ENCODE results near the gene SLC9A8.

Gene SLC9A8

DNA sequence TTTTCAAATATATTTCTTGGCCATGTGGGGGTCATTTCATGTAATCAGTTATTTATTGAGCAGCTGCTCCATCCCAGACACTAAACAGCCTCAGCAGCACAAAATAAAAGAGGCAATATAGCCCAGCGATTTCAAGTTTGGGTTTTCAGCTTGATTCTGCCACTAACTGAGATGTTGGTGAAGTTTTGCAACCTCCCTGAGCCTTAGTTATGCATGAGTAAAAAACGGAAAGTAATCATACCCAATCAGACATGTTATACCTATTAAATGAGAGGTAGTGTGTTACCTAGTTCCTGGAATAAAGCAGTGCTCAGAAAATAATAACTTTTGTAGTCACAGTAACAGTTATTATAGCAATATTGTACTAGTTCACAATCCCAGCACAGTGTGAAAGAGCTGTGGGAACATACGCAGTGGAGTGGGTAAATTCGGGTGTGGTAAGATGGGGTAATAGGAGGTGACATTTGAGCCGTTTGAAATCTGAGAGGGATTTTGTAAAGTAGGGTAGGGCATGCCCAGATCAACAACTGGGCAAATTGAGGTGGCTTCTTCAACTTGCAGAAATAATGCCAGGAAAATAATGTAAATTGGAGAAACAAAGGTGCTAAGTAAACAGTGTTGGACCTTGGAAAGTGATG lies 1.5 kb downstream of the SLC9A8 start:
- DNase-seq, result no peak

DNA sequence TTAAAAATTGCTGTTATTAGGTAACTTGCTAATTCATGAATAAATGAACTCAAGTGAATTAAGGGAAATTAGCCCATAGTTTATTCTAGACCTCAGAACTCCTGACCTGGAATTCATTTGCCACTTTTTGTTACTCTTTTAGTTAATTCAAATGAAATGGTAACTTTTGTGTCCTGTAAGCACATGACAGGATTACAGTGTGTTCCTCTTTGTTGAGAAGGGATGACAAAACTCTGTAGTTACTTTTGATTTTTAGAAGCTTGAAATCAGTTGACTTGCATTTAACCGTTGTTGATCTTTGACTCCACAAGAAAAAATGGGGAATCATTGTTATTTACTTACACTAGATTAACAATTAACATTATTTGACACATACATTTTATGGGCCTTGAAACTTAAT lies 6.2 kb downstream of the SLC9A8 start:
- no peak for DNase-seq

DNA sequence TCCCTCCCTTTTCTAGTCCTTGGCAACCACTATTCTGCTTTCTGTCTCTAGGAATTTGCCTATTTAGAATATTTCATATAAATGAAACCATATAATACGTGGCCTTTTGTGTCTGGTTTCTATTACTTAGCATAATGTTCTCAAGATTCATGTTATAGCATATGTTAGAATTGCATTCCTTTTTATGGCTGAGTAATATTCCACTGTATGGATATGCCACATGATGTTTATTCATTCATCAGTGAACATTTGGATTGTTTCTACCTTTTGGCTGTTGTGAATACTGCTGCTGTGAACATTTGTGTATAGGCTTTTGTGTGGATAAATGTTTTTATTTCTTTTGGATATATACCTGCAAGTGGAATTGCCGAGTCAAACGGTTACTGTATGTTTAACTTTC lies 7.1 kb downstream of the SLC9A8 start:
- DNase-seq, result no peak

DNA sequence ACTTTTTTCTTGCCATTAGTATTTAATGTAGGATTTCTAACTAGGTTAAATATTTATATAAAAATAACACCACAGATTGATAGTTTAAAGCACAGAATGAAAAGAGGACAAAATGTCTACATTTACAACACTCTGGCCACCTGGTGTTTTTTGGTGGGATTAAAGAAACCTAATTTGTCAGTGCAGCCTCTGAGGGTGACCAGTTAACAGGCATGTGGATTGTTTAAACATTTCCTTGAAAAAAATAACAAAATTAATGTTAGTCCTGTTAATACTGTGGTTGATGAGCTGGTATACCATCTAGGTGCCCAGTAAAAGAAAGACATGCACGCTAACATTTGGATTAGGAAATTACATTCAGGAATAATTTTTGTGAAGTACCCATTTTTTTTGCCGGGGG lies 8.8 kb downstream of the SLC9A8 start:
- DNase-seq, result no peak

DNA sequence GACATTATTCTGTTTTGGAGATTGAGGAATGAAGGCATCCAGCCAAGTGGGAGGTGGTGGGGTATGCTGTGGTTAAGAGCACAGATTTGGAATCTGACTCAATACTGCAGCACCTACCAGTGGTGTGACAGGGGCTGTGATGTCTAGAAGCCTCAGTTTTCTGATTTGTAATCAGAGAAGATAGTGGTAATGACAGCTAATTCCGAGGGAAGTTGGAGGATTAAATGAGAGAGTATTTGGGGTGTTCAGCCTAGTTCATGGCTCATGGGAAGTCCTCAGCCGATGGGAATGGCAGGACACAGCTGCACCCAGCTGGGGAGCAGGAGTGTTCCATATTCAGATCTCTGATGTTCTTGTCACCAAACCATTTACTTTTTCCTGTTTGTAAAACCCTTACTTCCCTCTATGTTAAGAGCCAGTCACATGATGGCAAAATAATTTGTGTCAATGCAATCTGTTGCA lies 9.3 kb downstream of the SLC9A8 start:
- DNase-seq, result no peak

DNA sequence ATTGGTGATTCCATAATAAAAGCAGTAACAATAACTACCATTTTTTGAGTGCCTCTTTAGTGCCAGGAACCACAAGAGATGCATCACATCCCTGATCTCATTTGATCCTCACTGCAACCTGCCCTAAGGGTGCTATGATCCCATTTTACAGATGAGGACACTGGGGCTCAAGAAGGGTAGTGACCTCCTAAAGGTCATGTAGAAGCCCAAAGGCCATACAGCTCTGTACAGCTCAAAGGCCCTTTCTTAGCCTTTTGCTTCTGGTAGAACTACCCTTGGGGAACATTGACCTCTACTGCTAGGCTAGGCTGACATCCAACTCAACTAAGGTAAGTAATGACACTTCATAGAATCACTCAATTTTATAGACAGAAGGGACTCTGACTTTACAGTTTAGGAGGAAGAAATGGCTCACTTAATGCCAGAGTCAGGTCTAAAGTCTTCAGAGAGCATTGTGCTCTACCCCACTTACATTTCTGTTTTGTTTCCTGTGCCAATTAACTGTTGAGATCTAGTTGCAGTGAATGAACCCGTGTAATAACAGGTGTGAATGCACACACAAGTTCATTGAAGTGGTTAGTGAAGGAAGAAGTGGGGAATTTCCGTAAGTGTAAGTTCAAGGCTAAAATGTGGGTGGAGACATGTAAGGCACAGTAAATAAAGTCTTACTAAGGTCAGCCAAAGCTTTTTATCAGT lies 10.7 kb downstream of the SLC9A8 start:
- DNase-seq, result peak; percentile 74

DNA sequence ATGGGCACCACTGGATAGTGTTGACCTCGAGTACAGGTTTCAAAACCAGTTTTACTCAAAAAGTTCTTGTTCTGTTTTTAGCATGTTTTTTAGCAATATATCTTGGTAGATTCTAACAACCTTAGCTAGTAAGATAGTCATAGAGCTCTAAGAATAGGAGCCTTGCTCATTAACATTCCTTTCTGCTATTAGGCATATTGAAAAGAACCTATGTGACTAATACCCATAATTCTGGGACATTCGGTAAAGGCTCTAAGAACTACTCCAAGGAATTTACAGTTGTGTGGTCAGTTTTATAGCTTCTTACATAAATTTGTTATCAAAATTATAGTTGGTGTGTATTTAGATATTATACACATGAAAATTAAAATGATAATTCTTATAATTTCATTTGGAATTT lies 11.6 kb downstream of the SLC9A8 start:
- DNase-seq, result no peak

DNA sequence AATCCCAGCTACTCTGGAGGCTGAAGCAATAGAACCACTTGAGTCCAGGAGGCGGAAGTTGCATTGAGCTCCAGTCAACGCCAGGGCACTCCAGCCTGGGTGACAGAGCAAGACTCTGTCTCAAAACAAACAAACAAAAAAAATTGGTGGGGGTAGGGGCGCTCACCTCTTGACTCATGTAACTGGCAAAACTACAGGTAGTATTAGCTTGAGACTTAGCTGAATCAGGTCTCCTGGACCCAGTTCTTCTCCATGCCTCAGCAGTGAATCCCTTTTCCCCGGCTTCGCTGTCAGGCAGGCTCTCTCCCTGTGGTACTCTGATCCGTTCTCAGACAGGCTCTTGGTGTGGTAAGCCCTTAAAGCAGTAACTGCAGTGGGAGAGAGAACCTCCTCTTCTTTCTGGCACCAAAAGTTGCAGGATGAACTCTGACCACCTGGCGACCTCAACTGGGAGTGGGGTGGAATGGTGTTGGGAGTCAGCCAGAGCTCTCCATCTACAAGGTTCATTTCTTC lies 12.9 kb downstream of the SLC9A8 start:
- DNase-seq, result no peak

DNA sequence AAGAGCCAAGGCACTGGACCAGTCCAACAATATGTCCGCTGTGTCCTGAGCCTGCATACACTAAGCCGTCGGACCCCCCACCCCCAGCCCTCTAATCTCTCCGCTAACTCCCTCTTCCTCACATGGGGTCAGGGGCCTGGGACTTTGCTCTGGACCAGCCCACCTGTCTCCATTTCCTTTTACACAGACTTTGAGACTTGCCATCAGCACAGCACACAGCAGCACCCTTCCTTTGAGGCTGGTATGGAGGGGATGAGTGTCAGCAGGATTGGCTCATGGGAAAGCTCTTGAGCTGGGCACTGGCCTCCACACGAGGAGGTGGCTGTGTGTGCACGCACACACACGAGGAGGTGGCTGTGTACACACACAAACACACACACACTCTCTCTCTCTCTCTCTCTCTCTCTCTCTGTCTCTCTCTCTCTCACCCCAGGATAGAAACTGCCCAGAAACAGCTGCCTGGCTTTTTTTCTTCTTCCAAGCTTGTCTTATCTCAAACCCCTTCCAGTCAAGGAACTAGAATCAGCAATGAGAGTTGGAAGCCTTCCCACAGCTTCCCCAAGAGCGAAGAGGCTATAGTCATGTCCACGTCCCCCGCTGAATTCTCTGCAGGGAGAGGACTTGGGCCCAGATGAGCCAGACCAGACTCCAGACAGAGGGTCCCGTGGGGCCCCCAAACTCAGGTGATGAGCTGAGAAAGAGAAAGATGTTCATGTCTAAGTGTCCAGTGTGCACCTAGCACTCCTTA lies 18.6 kb downstream of the SLC9A8 start:
- DNase-seq, result no peak

DNA sequence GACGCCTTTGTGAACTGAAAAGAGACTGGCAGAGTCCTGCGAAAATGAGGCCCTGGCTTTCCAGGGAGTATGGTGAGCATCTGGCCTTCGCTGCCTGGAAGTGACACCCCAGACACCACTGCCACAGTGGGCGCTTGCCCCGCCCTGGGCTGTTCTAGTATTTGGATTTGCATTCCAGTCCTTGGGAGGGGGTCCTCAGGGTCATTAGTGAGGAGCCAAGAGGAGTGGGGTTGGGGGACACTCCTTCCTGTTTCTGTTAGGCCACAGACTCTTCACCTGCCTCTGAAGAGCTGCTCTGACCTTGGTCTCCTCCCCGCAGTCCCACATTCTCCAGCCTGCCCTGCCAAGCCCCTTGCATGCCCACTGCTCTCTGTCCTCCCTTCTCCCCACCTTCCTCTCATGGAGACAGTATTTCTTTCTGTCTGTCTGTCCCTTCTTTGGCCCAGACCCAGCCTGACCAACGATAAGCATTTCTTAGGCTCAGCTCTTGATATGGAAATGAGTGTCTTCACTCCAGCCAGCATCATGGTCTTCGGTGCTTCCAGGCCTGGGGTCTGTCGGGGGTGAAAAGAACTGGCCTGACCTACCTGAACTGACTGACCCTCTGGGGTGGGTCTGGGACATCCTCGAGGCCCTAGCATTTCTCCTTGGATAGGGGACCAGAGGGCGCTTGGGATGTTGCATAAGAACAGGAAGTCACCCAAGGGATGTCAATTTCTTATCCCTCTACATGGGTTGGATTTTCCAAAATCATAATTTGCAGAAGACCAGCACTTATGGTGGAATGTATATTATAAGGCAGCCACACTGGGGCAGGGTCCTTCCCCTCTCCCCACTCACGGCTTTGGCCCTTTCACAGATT lies 19.4 kb downstream of the SLC9A8 start:
- no peak for DNase-seq

DNA sequence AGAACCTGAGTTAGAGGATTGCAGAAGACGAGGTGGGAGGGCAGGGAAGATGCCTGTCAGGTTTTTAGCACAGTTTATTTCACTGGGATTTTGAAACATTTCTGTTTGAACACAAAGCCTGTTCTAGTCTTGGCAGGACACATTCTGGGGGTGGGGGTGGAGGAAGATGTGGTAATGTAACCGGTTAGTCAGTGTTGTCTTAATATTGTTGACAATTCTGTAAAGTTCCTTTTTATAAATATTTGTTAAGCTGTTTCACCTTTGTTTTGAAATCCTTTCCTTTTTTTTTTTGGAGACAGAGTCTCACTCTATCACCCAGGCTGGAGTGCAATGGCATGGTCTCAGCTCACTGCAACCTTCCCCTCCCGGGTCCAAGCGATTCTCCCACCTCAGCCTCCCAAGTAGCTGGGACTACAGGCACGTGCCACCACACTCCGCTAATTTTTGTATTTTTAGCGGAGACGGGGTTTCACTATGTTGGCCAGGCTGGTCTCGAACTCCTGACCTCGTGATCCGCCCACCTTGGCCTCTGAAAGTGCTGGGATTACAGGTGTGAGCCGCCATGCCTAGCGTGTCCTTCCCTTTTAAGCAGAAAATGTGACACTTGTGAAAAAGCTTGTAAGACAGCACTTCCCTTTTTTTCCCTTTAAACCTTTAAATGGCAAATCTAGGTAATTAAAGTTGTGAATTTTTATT lies 20.2 kb downstream of the SLC9A8 start:
- no peak for DNase-seq

DNA sequence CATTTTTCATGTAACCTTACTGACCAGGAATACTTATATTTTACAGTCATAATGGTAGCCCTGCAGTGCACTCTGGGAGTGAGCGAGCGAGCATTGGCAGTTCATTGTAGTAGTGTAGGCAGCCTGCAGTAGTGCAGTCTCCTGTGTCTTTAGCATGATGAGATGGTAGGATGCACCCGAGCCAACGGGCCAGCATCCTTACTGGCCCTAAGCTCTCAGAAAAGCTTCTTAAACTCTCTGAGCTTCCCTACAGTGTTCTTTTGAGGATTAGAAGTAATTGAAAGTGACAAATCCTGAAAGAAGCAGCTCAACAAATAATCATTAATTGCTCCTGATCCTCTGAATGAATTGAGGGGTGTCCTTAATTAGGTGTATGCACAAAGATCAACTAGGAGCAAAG lies 20.9 kb downstream of the SLC9A8 start:
- DNase-seq, result no peak

DNA sequence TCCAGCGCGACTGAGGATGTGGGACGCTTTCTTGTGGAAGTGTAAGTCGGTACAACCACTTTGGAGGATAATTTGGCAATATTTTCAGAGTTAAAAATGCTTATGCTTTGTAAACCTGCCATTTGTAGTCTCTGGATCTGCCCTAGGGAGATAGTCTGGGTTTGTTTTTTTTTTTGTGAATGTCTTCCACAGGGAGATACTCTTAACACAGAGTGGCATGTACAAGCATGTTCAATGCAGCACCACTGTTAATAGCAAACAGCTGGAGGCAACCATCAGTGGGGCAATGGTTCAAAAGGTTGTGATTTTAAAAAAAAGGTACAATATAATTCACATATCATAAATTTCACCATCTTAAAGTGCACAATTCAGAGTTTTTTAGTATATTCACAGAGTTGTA lies 22.4 kb downstream of the SLC9A8 start:
- no peak for DNase-seq

DNA sequence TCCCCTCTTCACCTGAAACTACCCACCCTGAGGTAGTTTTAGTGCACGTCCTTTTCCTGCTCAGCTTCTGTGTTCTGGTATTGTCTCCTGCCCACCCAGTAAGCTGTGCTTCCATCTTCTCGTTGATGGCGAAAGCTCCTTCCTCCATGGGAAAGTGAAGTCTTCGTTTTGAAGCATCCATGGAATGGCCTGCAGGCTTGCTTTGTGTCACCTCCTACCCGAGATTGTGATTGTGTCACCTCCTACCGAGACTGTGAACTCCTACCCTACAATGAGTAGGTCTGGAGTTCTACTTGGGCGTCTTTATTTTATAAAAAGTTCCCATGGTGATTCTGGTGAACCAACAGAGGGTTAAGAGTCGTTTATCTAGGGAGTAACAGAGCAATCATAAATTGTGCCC lies 25.9 kb downstream of the SLC9A8 start:
- DNase-seq, result no peak

DNA sequence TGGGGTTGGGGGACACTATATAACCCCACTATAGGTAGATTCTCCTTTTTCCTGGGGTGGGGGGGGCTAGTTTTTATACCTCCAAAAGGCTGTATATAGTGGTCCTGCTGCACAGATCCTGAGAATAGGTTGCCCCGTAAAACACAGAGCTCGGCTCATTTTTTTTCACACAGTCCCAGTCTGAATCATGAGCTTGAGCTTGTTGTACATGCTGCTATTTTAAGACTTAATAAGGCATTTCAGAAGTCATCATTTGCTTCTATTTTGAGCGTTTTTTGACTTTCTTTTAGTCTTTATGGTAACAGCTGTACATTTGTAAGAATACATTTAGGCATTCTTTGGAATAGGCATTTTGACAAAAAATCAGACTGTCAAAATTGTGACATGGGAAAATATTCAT lies 30.5 kb downstream of the SLC9A8 start:
- DNase-seq, result no peak

DNA sequence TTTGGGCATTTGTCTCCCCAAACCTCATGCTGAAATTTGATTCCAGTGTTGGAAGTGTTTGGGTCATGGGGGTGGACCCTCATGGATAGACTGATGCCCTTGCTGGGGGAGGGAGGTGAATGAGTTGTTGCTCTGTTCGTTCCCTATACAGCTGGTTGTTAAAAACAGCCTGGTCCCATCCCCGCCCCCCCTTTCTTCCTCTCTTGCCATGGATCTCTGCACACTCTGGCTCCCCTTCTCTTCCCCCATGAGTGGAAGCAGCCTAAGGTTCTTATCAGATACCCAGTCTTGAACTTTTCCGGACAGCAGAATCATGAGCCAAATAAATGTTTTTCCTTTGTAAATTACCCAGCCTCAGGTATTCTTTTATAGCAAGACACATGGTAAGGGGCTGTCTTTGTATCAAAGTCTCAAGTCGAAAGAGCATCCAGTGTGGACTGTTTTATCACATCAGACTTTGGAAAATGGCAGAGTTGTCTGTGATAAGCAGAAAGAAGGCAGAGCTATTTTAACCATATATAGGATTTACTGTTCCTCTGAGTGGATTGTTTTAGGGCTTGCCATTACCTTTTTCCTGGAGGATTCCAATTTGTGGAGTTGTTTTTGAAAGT lies 31.2 kb downstream of the SLC9A8 start:
- no peak for DNase-seq

DNA sequence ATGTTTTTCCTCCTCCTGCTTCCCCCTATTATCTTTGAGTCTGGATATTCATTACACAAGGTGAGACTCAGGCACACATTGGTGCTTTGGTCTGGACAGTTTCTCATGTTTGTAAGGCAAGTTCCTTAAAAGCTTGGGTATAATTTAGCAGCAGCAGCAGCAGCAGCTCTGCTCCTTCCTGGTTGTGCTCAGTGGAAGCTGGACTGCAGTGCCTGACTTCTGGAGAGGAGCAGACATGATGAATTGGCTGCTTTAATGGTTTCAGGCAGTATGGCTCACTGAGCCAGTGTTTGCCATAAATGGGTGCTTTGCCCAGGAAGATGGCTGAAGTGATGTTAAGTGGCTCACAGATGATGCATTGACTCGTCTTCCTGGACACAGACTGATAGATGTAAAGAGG lies 32.4 kb downstream of the SLC9A8 start:
- DNase-seq, result no peak

DNA sequence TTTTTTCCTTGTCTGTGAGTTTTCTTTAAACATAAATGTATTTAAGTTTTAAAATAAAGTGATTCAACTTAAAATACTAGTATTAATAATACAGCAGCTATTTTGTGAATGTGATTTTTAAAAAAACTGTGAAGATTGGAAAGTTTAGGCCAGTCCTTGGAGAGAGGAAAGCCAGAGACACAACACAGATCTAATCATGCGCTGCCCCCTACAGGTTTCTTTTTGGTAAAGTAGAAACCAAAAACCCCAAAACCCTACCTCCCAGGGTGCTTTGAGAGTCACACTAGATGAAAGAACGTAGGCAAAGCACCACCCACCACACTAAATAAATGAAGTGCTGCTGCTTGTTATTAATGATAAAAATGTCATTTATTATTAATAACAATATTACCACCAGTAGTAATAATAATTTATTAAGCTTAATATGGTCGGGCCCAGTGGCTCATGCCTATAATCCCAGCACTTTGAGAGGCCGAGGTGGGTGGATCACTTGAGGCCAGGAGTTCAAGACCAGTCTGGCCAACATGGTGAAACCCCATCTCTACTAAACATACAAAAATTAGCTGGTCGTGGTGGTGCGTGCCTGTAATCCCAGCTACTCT lies 33.7 kb downstream of the SLC9A8 start:
- DNase-seq, result peak; percentile 54

DNA sequence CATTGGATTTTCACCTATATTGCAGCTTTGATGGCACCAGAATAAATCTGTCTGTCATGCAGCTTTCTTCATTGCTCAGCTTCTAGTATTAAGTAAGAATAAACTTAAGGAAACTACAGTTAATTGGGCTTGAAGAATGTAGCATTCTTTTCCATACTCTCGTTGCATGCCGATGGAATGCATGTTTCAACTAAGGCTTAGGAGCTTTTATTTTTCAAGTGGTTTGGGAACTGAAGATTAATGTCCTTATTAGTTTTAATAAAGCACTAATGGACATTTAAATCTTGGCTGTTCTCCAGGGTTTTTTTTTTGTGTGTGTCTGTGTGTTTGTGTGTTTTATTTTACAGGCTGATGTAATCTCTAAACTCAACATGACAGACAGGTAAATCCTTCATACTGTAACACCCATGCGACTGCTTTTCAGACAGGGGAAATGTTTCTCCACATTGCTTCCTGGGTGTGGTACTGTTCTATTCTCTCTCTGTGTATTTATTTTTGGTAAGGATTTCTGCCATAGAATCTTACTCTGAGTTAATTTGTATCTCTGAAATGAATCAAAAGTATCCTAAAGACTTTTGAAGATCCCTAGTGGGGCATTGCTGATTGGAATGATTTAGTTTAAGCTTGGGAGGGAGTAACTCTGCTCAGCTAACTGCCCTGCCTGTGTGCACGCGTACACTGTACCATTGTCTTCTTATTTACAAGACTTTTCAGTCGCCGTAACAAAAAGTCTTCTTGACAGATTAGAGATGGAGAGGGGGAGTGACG lies 38.0 kb downstream of the SLC9A8 start:
- DNase-seq, result no peak

DNA sequence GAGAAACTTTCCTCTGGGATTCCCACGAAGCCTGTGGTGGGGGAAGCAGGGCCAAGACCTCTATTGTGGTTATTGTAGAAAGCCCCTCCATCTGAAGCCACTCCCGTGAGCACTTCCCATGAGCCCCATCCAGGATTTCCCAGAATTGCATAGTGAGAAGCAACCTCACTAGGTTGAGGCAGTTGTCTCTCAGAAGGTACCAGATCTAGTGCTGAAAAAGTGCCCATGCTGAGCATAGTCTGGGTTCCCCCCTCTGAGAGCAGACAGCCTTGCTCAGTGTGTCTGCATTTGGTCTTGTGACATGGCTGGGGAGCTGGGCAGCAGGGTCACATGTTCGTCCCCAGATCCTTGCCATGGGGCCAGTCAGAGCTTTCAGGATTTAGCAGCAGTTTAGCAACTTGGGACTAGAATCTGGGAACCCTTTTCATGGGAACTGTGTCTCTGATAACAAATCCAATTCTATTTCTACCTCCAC lies 38.6 kb downstream of the SLC9A8 start:
- DNase-seq, result no peak

Data from central memory CD4-positive, alpha-beta T cell (primary cell).